Nucleus accumbens (tissue), 56 donors: ENCODE results near the gene PON3.

Experiments used
- DNase-seq, 56 donors: peaks; one replicate each; lab custom pipeline; 2025; lab: John Stamatoyannopoulos, UW

PON3 gene

GRCh38 chr7:95365151-95365550 is 31.0 kb downstream of the PON3 start:
- no peak for DNase-seq

GRCh38 chr7:95357623-95358022 is 38.6 kb downstream of the PON3 start:
- DNase-seq: no peak

DNA sequence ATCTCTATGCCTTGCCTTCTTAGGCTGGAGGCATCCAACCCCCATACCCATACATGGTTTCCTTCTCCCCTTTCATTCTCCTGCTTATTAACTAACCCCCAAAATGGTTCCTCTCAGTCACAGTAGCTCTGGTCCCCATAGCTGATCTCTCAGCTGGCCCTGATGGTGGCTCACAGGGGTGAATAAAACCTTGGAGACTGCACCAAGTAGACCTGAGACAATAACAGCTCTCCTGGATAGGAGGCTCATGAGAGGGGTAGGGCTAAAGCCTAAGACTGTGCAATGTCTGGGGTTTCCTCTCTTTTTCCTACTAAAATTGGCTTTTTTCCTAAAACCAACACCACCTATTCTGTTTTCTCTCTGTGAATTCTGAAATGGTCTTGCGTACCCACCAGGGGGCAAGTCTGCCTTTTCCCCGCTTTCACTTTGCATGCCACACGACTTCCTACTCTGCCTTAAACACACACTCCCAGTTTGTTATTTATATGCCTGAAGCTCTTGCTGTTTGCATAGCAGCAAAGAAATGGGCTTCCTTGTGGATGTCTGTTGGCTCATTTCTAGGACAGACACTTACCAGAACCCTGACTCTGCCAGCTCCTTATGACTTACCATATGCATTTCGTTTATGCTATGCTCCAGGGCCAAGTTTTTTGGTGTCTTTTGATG is 53.4 kb downstream of the PON3 start:
- no peak for DNase-seq

GRCh38 chr7:95342029-95342428 is 54.1 kb downstream of the PON3 start:
- DNase-seq: no peak

GRCh38 chr7:95340491-95340890 is 55.7 kb downstream of the PON3 start:
- no peak for DNase-seq

DNA sequence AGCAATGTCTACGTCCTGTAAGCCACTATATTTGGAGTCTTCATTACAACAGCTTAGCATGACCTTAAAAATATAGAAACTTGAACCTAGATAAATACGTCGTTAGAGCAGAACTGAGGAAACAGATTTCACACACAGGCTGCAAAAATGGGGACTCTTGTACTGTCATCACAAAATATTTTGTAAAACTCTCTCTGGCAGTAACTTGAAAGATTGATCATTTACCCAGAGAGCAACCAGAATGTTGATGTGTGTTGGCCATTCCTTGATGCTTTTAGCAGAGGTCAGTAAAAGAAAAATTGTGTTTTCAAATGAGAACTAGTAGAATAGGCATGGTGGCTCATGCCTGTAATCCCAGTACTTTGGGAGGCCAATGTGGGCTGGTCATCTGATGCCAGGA is 57.3 kb downstream of the PON3 start:
- DNase-seq: no peak

GRCh38 chr7:95335093-95335492 is 61.1 kb downstream of the PON3 start:
- DNase-seq: no peak

- no peak for DNase-seq
These were observed 61.7 kb downstream of the PON3 start for GRCh38 chr7:95334447-95334846.

GRCh38 chr7:95330961-95331337 is 65.2 kb downstream of the PON3 start:
- DNase-seq: no peak

GRCh38 chr7:95330204-95330960 is 65.8 kb downstream of the PON3 start:
- no peak for DNase-seq

- no peak for DNase-seq
These were observed 68.8 kb downstream of the PON3 start for GRCh38 chr7:95327356-95327755.

DNA sequence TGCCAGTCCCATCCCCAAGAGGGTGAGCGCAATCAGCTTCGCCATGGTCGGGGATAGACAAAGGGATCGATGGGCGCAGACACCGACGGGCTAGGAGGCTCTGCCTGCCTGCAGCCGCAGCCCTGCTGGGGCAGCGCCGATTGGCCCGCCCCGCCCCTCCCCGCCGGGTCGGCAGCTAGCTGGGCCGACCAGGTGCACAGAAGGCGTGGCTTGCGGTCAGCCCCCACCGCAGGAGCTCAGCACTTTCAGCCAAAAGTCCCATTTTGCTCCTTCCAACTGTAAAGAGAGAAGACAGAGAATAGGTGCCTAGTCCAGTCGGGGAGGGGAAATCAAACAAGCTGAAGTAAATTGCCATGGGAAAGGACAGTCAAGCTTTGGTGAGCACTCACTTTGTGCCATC is 71.7 kb downstream of the PON3 start, which contains the start of gene PON1:
Gene PON1, minus strand, starts transcription at position 102 of the 400 bp plus-strand sequence. Its CDS starts 57 bp downstream, at position 45.
- no peak for DNase-seq

GRCh38 chr7:95323410-95324129 is 72.6 kb downstream of the PON3 start:
- DNase-seq: no peak

DNA sequence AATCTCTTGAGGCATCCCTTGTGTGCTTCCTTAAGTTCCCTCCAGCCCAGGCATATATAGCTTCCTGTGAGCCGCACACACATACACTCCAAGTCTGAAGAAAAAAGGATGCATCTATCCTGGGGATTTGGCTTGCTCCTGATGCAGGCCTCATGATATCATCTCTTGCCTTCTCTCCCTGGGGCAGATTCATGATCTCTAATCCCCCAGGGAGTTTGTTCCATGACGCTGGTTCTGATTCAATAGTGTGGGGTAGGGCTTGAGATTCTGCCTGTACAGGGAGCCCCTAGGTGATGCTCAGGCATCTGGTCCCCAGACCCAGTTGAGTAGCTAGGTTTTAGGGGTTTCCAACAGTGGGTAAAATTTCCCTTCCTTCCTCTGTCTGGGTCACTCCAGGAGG is 73.3 kb downstream of the PON3 start:
- DNase-seq: no peak

- DNase-seq: no peak
These were observed 73.8 kb downstream of the PON3 start for GRCh38 chr7:95322396-95322795.

DNA sequence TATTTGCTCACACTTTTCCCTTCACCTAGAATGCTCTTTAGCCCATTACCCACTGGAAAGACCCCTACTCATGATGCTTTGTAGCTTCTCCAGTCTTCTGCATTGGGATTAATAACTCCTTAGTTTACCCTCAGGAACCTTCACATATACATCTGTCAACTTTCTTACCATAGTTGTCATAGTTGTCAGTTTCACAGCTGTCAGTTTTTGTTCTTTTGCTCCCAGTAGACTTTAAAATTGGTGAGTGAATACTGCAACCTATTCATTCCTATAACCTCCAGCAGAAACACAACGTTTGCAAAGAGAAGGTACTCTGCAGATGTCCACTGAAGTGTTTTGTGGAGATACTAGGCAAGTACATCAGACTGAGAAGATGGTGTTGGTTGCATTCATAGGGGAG is 74.5 kb downstream of the PON3 start:
- DNase-seq: no peak

- no peak for DNase-seq
These were observed 75.5 kb downstream of the PON3 start for GRCh38 chr7:95320651-95321050.

DNA sequence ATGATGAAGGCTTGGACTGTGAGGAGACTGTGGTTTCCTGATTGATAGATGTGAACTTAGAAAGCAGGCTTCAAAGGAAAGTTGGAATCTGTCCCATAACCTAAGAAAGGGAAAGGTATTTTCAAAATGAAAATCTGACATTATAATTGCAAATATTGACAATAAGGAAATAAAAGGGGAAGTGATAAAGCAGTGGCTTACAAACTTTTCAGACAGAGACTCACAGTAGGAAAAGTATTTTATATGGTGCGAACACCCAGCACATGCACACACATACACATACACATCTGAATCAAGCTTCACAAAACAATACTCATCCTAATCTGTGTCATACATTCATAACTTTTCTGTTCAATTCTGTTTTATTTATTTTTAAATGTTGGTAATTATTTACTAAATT is 76.6 kb downstream of the PON3 start:
- no peak for DNase-seq

- no peak for DNase-seq
These were observed 77.6 kb downstream of the PON3 start for GRCh38 chr7:95318501-95319100.

DNA sequence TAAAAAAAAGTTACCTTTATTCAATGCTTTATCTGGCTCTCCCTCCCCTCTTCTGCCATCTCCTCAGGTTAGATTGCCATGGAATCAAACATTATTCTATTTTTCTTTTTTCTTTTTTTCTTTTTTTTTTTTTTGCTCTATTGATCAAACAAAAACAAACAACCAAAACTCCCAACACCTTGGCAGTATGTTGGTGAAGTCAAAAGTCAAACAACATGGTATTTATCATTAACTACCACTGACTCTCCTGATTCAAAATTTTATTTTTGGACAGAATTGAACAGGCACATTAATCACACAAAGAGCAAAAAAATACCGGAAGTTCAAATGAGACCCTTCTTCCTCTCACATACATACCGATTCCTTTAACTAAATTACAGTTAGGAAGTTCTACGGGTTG is 78.2 kb downstream of the PON3 start:
- no peak for DNase-seq

DNA sequence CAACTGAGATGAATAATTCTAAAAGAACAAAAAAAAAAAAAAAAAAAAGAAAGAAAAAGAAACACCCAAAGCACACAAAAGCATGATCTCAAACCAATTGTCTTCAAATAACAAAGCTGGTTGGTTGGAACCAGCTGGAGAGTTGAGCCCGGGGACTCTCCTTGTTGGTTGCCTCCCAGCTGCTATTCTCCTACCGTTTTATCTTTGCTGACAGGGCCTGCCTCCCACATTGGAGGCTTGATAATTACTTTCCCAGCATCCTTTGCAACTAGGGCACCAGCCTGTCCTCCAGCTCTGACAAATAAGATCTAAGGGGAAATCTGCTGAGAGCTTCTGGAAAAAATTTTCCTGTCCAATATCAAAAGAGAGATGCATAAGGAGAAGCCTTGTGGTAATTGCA is 78.6 kb downstream of the PON3 start:
- DNase-seq: no peak
